Subcutaneous abdominal adipose tissue (tissue), 5 donors: ENCODE measurements around the gene ZSCAN20.

Source experiments
- H3K27ac ChIP-seq: one replicate; pipeline ENCODE4 v1.7.0; 2013; ENCODE audit warnings: low read depth, mild to moderate bottlenecking, inconsistent platforms, low read length, moderate library complexity
- H3K27me3 ChIP-seq, 5 donors: one replicate each; pipeline ENCODE4 v1.7.0; 2013; ENCODE audit warnings: low read length in 5 of 5, inconsistent platforms in 1 of 5; ENCODE audit not compliant: control insufficient read depth in 5 of 5, insufficient read depth in 4 of 5
- H3K36me3 ChIP-seq, 5 donors: one replicate each; pipeline ENCODE4 v1.7.0; 2013; ENCODE audit warnings: low read length in 5 of 5; ENCODE audit not compliant: control insufficient read depth in 5 of 5, insufficient read depth in 5 of 5
- H3K4me1 ChIP-seq, 5 donors: one replicate each; pipeline ENCODE4 v1.7.0; 2013; ENCODE audit warnings: low read length in 5 of 5, mild to moderate bottlenecking in 3 of 5, moderate library complexity in 1 of 5; ENCODE audit not compliant: control insufficient read depth in 5 of 5, insufficient read depth in 5 of 5
- H3K4me3 ChIP-seq, 5 donors: one replicate each; pipeline ENCODE4 v1.7.0; 2013; ENCODE audit warnings: low read length in 5 of 5, low read depth in 1 of 5
- H3K9ac ChIP-seq, 5 donors: one replicate each; pipeline ENCODE4 v1.7.0; 2013; ENCODE audit warnings: low read length in 5 of 5, mild to moderate bottlenecking in 4 of 5, moderate library complexity in 3 of 5
- H3K9me3 ChIP-seq, 5 donors: one replicate each; pipeline ENCODE4 v1.7.0; 2013; ENCODE audit warnings: low read length in 5 of 5; ENCODE audit not compliant: control insufficient read depth in 5 of 5
- donor health status: healthy.
- donor health status: healthy.
- donor health status: healthy.
- donor health status: healthy.
- donor health status: healthy.

ZSCAN20 gene

DNA sequence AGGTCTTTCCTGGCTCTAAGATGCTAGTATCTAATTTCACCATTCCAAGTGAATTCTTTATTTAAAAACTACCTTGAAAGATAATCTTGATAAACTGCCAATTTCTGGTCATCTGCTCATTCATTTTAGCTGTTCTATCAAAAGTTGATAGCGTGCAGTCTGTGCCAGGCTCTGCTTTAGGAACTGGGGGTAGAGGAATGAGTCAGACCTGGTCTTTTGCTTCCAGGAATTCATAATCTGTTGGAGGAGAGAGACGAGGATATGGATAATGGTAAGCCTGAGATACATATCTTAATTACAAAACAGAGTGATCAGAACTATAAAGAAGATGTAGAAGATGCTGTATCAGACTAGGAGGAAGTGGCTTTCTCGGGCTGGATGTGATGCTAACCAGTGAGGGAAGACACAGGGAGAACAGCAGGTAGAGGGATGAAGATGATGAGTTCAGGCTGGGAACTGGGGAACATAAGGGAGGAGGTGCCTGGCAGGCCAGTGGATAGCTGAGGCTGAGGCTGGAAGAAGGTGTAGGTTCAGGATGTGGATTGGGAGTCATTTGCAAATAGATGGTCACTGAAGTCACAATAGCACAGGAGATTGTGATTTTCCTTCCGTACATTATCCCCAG lies 29.3 kb upstream of the ZSCAN20 start:
- peaks cover 0 to 10% (median 0%) of the 10 kb centered on the region in 5 donors for H3K27me3 ChIP-seq
- no peak overlapping the region for H3K27ac ChIP-seq
- H3K36me3 ChIP-seq = no peaks in the 10 kb centered on the region
- H3K9me3 ChIP-seq = no peaks in the 10 kb centered on the region
- H3K4me3 ChIP-seq = no peak overlapping the region
- H3K9ac ChIP-seq = peak overlapping the region in 1 of 5 donors; percentile 4
- peaks cover 3 to 14% (median 4%) of the 10 kb centered on the region in 5 donors for H3K4me1 ChIP-seq

DNA sequence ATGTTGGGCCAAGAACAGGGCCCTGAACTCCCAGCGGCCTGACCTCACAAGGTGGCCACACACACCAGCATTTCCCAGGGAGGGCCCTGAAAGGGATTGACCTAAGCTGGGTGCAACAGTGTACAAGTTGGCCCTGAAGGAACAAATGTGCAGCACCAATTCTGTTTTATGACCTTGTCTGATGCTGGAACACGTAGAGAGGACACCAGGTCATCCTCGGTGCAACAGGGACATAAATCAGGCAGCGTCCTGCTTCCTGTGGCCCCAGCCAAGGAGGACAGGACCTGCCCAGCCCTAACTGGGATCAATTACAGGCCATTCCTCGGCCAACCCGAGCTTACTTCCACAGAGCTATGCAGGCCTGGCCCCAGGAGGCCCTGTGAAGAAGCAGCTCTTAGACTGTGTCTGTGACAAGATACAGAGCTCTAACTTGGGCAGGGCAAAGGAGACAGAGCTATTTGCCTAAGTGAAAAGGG lies 28.7 kb upstream of the ZSCAN20 start:
- H3K36me3 ChIP-seq = no peaks in the 10 kb centered on the region
- peaks cover 3 to 14% (median 4%) of the 10 kb centered on the region in 5 donors for H3K4me1 ChIP-seq
- H3K27ac ChIP-seq = no peak overlapping the region
- H3K9ac ChIP-seq = peak overlapping the region in 1 of 5 donors; percentile 4
- no peaks in the 10 kb centered on the region for H3K9me3 ChIP-seq
- H3K4me3 ChIP-seq = no peak overlapping the region
- H3K27me3 ChIP-seq = peaks cover 0 to 10% (median 0%) of the 10 kb centered on the region in 5 donors

DNA sequence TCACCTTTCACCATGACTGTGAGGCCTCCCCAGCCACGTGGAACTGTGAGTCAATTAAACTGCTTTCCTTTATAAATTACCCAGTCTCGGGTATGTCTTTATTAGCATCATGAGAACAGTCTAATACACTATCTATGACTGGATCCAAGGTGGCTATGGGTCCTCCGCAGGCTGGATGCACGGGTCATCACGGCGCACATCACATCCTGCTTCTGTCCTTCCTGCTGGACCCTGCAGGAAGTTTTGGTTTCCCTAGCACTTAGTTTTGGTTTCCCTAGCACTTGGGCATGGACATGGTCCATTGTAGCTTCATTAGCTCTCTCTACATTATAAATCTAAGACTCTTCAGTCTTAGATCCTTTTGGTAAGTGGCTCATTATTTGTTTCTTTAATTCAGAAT lies 27.3 kb upstream of the ZSCAN20 start:
- no peaks in the 10 kb centered on the region for H3K9me3 ChIP-seq
- H3K9ac ChIP-seq = no peak overlapping the region
- H3K27me3 ChIP-seq = peaks cover 0 to 10% (median 0%) of the 10 kb centered on the region in 5 donors

DNA sequence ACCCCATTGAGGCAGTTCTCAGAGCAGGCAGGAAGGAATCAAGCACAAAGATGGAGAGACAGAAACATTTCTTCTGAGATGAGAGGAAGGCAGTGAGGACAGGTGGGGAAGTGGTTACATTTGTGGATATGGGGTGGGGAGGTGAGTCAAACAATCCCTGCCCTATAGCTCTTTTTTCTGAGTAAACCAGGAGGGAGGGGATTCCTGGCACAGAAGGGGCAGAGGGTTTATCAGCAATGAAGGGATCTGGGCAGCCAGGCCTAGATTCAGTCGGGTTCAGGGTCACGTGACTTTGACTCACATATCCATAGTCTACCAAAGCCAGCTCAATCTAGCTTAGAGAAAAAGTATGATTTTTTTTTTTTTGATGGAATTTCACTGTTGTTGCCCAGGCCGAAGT lies 25.9 kb upstream of the ZSCAN20 start:
- Histone ChIP-seq H3K4me1 (peaks cover 3 to 10% (median 4%) of the 10 kb centered on the region in 5 donors), H3K27ac (no peak overlapping the region), H3K9ac (no peak overlapping the region), H3K36me3 (no peaks in the 10 kb centered on the region), H3K27me3 (peaks cover 0 to 3% (median 0%) of the 10 kb centered on the region in 5 donors), H3K4me3 (no peak overlapping the region), H3K9me3 (no peaks in the 10 kb centered on the region)

More for the DNA sequence above, 27.3 kb upstream of the ZSCAN20 start:
- peaks cover 3 to 14% (median 4%) of the 10 kb centered on the region in 5 donors for H3K4me1 ChIP-seq
- no peak overlapping the region for H3K27ac ChIP-seq
- H3K4me3 ChIP-seq = no peak overlapping the region
- no peaks in the 10 kb centered on the region for H3K36me3 ChIP-seq

DNA sequence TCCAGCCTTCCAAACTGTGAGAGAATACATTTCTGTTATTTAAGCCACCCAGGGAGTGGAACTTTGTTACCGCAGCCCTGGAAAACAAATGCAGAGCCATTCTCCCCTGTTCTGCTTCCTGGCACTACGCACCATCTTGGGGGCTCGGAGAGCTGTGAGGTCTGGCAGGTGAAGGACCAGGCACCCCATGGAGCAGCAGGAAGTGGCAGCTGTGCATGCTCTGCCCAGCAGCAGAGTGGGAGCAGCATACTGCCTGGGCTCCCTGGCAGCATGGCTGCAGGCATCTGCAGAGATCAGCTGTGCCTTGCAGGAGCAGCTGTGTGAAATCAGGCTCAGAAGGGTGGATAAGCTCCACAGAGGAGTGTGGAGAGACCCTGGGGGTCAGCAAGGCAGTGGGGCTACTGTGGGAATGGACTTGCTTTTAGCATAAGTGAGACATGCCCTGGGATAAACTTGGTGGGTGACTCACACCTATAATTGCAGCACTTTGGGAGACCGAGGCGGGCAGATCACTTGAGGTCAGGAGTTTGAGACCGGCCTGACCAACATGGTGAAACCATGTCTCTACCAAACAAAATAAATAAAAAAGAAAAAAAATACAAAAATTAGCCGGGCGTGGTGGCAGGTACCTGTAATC lies 17.7 kb upstream of the ZSCAN20 start:
- no peak overlapping the region for H3K9ac ChIP-seq
- H3K27ac ChIP-seq = no peak overlapping the region
- H3K4me1 ChIP-seq = peaks cover 0 to 20% (median 3%) of the 10 kb centered on the region in 5 donors
- H3K9me3 ChIP-seq = no peaks in the 10 kb centered on the region
- no peaks in the 10 kb centered on the region for H3K27me3 ChIP-seq
- no peak overlapping the region for H3K4me3 ChIP-seq
- H3K36me3 ChIP-seq = no peaks in the 10 kb centered on the region

DNA sequence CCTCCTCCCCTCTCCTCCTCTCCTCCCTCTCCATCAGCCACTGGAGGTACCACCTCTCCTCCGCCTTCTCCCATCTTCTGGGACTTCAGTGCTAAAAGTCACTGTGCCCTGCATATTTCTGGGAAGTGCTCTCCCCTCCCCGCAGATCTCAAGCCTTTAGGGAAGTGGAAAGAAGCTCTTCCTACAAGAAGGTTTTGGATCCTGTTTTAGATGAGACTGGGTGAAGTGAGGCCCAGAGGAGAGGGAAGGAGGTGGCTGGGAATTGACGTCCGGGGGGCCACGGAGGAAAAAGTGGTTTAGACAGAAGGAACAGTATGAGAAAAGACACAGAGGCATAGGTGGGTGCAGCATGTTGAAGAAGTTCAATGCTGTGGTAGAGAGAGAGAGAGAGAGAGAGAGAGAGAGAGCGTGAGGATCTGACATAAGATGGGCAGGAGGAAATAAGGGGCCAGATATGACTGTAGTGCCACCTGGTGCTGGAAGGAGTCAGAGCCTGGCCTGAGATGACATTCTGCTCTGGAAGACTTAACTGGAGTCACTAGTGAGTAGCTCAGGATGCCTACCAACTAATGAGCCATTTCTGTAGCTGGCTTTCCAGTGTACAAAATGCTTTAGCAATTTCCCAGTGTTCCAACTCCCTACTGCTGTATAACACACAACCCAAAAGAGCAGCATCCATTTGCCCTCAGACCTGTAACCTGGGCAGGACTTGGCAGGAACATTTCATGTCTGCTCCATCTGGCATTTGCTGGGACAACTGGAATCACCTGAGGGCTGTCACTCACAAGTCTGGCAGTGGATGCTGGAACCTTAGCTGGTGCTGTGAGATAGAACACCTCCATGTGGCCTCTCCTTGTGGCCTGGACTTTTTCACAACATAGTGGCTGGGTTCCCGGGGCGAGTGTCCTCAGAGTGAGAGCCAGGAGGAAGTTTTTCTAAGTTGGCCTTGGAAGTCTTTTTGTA lies 16.6 kb upstream of the ZSCAN20 start:
- no peak overlapping the region for H3K27ac ChIP-seq
- H3K27me3 ChIP-seq = no peaks in the 10 kb centered on the region
- H3K9ac ChIP-seq = no peak overlapping the region
- H3K36me3 ChIP-seq = no peaks in the 10 kb centered on the region
- H3K4me3 ChIP-seq = no peak overlapping the region
- H3K9me3 ChIP-seq = no peaks in the 10 kb centered on the region
- H3K4me1 ChIP-seq = peaks cover 0 to 30% (median 11%) of the 10 kb centered on the region in 5 donors

DNA sequence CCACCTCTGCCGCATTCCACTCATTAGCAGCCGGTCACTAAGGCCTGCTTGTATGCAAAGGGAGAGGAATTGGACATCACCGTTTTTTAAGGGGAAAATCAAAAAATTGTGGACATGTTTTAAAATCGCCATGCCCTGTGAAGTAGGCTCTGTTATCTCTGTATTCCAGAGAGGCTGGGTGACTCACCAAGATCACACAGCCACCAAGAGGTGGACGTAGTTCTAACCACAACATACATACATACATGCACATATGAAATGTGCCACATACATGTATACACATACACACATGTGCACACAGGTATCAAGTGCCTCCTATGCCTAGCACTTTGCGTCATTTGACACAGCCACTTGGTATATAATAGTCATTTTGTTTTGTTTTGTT lies 16.0 kb upstream of the ZSCAN20 start:
- H3K4me1 ChIP-seq = peaks cover 0 to 35% (median 11%) of the 10 kb centered on the region in 5 donors
- no peak overlapping the region for H3K27ac ChIP-seq
- no peaks in the 10 kb centered on the region for H3K9me3 ChIP-seq
- H3K9ac ChIP-seq = no peak overlapping the region
- H3K27me3 ChIP-seq = no peaks in the 10 kb centered on the region
- H3K4me3 ChIP-seq = no peak overlapping the region
- H3K36me3 ChIP-seq = no peaks in the 10 kb centered on the region

DNA sequence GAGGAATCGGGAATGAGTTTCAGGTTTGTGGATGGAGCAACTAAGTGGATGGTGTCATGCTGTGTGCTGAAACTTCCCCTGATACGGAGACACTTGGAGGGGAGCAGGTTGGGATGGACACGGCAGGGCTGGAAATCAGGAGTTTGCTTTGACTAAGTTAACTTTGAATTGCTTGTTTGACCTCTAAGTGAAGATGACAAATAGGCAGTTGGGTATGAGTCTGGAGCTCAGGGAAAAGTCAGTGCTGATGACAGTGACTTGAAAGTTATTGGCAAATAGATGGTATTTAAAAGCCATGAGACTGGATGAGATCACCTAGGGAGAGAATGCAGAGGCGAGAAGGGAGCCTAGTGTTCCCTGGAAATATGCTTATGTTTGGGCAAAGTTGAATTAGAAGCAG lies 12.8 kb upstream of the ZSCAN20 start:
- no peak overlapping the region for H3K27ac ChIP-seq
- H3K27me3 ChIP-seq = no peaks in the 10 kb centered on the region
- H3K36me3 ChIP-seq = no peaks in the 10 kb centered on the region
- H3K9ac ChIP-seq = no peak overlapping the region
- no peak overlapping the region for H3K4me3 ChIP-seq
- peaks cover 0 to 38% (median 14%) of the 10 kb centered on the region in 5 donors for H3K4me1 ChIP-seq
- no peaks in the 10 kb centered on the region for H3K9me3 ChIP-seq

DNA sequence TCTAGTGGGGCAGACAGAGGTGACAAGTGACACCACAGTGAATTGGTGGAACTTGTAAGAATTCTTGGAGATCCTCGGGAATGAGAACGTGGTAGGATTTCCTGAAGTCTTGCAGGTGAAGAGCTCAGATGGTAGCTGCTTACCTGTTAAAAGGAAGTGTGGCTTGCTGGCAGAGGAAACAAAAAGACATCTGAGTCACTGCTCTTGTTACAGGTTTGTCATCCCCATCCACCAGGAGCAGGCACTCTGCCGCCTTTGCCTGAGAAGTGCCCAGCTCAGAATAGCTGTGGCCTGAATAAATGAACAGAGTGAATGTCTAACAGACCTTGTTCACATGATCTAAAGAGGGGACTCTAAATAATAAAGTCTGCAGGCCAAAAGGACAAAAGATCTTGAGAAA lies 12.3 kb upstream of the ZSCAN20 start:
- H3K27me3 ChIP-seq = no peaks in the 10 kb centered on the region

More for the DNA sequence above, 12.3 kb upstream of the ZSCAN20 start:
- Histone ChIP-seq H3K27ac (no peak overlapping the region), H3K4me1 (peaks cover 0 to 36% (median 14%) of the 10 kb centered on the region in 5 donors), H3K9me3 (no peaks in the 10 kb centered on the region), H3K36me3 (no peaks in the 10 kb centered on the region), H3K4me3 (no peak overlapping the region), H3K9ac (no peak overlapping the region)
